ENCODE data around the gene PRR11.

GRCh38 chr17:59121901-59122480 is 33.6 kb upstream of the PRR11 start:
- no peak for TF ChIP-seq CTCF (IDR thresholded peaks at IDR 0.05)
- TF ChIP-seq EZH2phosphoT487 (IDR thresholded peaks at IDR 0.05), result no peak
